ENCODE results near the gene PPM1H.
"Not testable (repeated sequence)": the region's sequence is repeated elsewhere in the genome, so short reads cannot be mapped to it uniquely, and the experiment has no call there.

PPM1H gene

DNA sequence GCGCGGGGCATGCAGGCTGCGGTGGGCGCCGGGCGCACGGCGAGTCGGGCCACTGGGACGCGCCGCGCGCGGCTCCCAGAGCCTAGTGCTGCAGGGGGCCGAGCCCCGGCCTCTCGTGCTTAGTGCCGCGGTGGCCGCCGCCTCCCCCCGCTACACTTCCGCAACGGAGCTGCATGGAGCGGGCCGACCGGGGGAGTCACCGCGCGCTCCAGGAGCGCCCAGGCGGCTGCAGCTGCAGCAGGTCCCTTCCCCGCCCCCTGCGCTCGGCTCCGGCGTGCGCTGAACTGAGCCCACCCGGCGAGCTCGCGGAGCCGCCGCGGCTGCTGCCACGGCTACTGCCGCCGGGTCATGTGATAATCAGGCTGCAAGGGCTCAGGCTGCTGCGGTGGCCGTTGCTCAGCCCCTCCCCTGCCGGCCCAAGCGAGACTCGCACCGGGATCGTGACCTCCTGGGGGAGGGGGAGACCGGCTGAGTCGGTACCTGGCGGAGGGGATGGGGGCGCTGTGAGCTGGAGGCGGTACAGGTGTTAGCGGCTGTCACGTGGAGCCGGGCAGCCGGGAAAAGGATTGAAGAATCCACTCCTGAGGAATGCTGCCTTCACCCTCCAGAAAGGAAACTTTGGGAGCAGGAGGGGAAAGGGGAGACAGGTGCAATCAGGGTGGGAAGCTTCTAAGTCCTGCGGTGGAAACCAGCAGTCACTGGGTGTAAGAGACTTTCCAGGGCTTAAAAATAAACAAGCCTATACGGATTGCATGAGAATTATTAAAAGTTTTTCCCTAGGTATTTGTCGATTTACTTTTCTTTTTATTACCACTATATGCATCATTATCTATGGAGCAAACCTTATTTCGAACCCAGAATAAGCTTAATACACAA is at the start of gene PPM1H:
TSS of gene PPM1H (minus strand) at position 352 of the 876 bp plus-strand sequence. CDS start 414 bp downstream, outside the sequence.
- peaks cover 28% of the 10 kb centered on the region for H3K4me1 Mint-ChIP-seq (ENCODE audit: low read depth)
- peaks cover 15% of the 10 kb centered on the region for H3K27me3 Mint-ChIP-seq
- H3K9me3 Mint-ChIP-seq, result no peaks in the 10 kb centered on the region
- peak within 1 kb of the TSS; percentile 94 for H3K4me3 Mint-ChIP-seq
- intact Hi-C loops (cut with micrococcal nuclease), result loop anchor here (5.0 kb wide), 2 partner anchors 123 to 333 kb away; no protein-coding TSS in a partner anchor
- H3K36me3 Mint-ChIP-seq (ENCODE audit: low read depth), result peaks cover 15% of the 10 kb centered on the region
- peak within 1 kb of the TSS; percentile 83 for H3K27ac Mint-ChIP-seq

DNA sequence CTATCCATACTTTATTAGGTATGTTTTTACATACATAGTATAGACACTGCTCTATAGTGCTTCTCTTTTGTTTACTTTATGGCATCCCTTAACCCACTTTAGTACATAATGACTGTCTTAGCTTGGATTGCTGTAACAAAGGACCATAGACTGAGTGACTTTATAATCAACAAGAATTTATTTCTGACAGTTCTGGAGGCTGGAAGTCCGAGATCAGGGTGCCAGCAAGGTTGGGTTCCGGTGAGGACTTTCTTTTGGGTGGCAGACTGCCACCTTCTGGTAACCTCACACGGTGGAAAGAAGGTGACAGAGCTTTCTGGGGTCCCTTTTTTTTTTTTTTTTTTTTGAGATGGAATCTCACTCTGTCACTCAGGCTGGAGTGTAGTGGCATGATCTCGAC is 48.6 kb upstream of the PPM1H start:
- no peaks in the 10 kb centered on the region for H3K9me3 Mint-ChIP-seq
- no peaks in the 10 kb centered on the region for H3K27me3 Mint-ChIP-seq
- intact Hi-C loops (cut with micrococcal nuclease), result no loop called here
- H3K27ac Mint-ChIP-seq, result no peak overlapping the region
- no peaks in the 10 kb centered on the region for H3K4me1 Mint-ChIP-seq (ENCODE audit: low read depth)
- no peak overlapping the region for H3K4me3 Mint-ChIP-seq
- H3K36me3 Mint-ChIP-seq (ENCODE audit: low read depth), result no peaks in the 10 kb centered on the region

DNA sequence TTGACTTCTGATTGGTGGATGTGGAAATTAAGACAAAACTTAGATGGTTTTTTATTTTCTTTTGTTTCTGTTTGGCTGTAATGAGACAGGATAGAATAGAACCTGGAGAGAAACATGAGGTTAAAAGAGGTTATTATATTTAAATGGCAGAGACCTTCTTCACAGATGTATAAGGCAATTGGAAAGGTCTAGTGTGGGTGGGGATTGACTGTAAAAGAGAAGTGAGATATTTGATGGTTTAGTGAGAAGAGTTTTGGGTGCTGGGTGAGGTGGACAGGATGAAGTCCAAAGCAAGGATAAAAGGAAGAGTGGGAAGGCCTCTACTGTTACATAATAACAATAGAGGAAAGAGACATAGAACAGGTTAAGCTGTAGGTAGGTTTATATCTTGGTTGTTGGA is 43.8 kb upstream of the PPM1H start:
- Mint-ChIP-seq H3K4me3 (no peak overlapping the region), H3K36me3 (ENCODE audit: low read depth) (no peaks in the 10 kb centered on the region), H3K4me1 (ENCODE audit: low read depth) (no peaks in the 10 kb centered on the region), H3K9me3 (no peaks in the 10 kb centered on the region), H3K27ac (no peak overlapping the region), H3K27me3 (no peaks in the 10 kb centered on the region)
- intact Hi-C loops (cut with micrococcal nuclease), result no loop called here

DNA sequence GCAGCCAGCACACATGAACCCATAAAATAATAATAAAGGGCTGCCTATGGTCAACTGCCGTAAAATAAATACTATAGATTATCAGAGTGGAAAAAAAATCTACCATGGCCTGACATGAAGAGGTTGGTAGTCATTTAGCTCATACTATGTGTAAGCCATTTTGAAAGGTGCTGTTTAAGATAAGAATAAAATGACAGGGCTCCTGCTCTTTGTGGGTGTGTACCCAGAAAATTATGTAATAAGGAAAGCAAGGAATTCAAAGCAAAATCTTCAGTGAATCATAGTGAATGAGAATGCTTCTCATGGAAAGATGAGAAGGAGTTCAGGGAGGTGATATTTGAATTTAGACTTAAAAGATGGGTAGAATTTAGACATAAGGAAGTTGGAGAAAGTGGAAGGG is 42.9 kb upstream of the PPM1H start:
- Mint-ChIP-seq H3K27ac (no peak overlapping the region), H3K36me3 (ENCODE audit: low read depth) (no peaks in the 10 kb centered on the region)
- intact Hi-C loops (cut with micrococcal nuclease), result no loop called here

GRCh38 chr12:62977418-62977817 is 42.5 kb upstream of the PPM1H start:
- Mint-ChIP-seq H3K27ac (no peak overlapping the region), H3K9me3 (no peaks in the 10 kb centered on the region), H3K4me1 (ENCODE audit: low read depth) (no peaks in the 10 kb centered on the region), H3K27me3 (no peaks in the 10 kb centered on the region), H3K36me3 (ENCODE audit: low read depth) (no peaks in the 10 kb centered on the region), H3K4me3 (no peak overlapping the region)
- intact Hi-C loops (cut with micrococcal nuclease), result no loop called here

More for the DNA sequence above, 42.9 kb upstream of the PPM1H start:
- Mint-ChIP-seq H3K4me3 (no peak overlapping the region), H3K4me1 (ENCODE audit: low read depth) (no peaks in the 10 kb centered on the region), H3K27me3 (no peaks in the 10 kb centered on the region), H3K9me3 (no peaks in the 10 kb centered on the region)

DNA sequence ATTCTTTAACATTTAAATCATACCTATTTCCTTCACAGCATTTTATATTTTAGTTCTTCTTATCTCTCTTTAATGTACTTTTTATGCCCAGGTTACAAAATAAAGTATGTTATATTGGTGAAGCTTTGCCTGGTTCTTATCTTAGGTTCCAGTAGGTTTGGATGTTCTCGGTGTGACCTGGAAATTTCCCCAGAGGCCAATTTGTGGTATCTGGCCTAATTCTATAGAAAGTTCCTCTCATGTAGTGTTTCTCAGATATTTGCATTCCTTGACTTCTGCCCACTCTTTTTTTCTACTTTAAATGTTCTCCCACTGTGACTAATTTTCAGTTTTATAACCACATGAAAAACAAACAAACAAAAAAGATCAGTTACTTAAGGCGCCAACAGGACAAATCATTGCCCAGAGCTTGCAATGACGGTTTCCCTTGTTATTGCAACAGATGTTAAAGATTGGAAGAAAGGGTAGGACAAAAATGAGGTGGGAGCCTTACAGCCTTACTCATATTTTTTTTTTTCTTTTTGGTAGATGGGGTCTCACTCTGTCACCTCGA is 41.2 kb upstream of the PPM1H start:
- Mint-ChIP-seq H3K27ac (no peak overlapping the region), H3K36me3 (ENCODE audit: low read depth) (no peaks in the 10 kb centered on the region), H3K4me3 (no peak overlapping the region), H3K4me1 (ENCODE audit: low read depth) (no peaks in the 10 kb centered on the region), H3K27me3 (no peaks in the 10 kb centered on the region), H3K9me3 (no peaks in the 10 kb centered on the region)
- intact Hi-C loops (cut with micrococcal nuclease), result no loop called here

GRCh38 chr12:62971769-62972525 is 37.0 kb upstream of the PPM1H start:
- no peaks in the 10 kb centered on the region for H3K9me3 Mint-ChIP-seq
- H3K4me1 Mint-ChIP-seq (ENCODE audit: low read depth), result no peaks in the 10 kb centered on the region
- H3K4me3 Mint-ChIP-seq, result no peak overlapping the region
- no peak overlapping the region for H3K27ac Mint-ChIP-seq
- intact Hi-C loops (cut with micrococcal nuclease), result no loop called here
- no peaks in the 10 kb centered on the region for H3K36me3 Mint-ChIP-seq (ENCODE audit: low read depth)
- H3K27me3 Mint-ChIP-seq, result no peaks in the 10 kb centered on the region

GRCh38 chr12:62969695-62970094 is 34.7 kb upstream of the PPM1H start:
- Mint-ChIP-seq H3K27ac (no peak overlapping the region), H3K36me3 (ENCODE audit: low read depth) (no peaks in the 10 kb centered on the region), H3K4me3 (no peak overlapping the region), H3K27me3 (no peaks in the 10 kb centered on the region), H3K9me3 (no peaks in the 10 kb centered on the region), H3K4me1 (ENCODE audit: low read depth) (no peaks in the 10 kb centered on the region)
- intact Hi-C loops (cut with micrococcal nuclease), result no loop called here

GRCh38 chr12:62967701-62968100 is 32.8 kb upstream of the PPM1H start:
- Mint-ChIP-seq H3K9me3 (peaks cover 3% of the 10 kb centered on the region), H3K36me3 (ENCODE audit: low read depth) (no peaks in the 10 kb centered on the region), H3K4me1 (ENCODE audit: low read depth) (no peaks in the 10 kb centered on the region), H3K27ac (no peak overlapping the region), H3K4me3 (no peak overlapping the region), H3K27me3 (no peaks in the 10 kb centered on the region)
- intact Hi-C loops (cut with micrococcal nuclease), result no loop called here

DNA sequence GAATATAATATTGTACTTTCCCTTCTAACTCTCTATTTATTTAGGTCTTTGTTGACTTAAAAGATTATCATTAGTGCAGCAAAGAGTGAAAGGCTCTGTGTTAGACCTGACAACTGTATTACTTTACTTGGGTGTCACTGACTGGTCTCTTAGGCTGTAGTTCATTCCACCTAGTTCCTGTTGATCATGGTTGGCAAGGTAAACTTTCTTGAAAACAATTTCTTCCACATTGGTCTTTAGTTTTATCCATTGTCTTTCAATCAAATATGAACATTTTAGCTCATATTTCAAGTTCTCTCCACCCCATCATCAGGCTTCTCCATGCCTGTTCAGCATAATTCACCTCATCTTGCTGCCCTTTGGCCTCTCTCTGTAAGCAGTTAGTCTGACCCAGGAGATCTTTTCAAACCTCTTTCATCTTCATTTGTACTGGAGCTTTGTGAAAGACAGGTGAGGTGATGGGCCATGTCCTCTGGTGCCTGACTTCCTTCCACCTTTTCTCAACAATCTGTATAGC is 32.1 kb upstream of the PPM1H start:
- Mint-ChIP-seq H3K27ac (no peak overlapping the region), H3K4me3 (no peak overlapping the region), H3K4me1 (ENCODE audit: low read depth) (no peaks in the 10 kb centered on the region), H3K9me3 (peaks cover 10% of the 10 kb centered on the region), H3K36me3 (ENCODE audit: low read depth) (no peaks in the 10 kb centered on the region), H3K27me3 (no peaks in the 10 kb centered on the region)
- intact Hi-C loops (cut with micrococcal nuclease), result no loop called here

GRCh38 chr12:62966446-62966989 is 31.6 kb upstream of the PPM1H start:
- intact Hi-C loops (cut with micrococcal nuclease); H3K4me3 Mint-ChIP-seq; H3K27ac Mint-ChIP-seq; H3K27me3 Mint-ChIP-seq; H3K4me1 Mint-ChIP-seq (ENCODE audit: low read depth); H3K36me3 Mint-ChIP-seq (ENCODE audit: low read depth): not testable (repeated sequence)
- peaks cover 12% of the 10 kb centered on the region for H3K9me3 Mint-ChIP-seq

DNA sequence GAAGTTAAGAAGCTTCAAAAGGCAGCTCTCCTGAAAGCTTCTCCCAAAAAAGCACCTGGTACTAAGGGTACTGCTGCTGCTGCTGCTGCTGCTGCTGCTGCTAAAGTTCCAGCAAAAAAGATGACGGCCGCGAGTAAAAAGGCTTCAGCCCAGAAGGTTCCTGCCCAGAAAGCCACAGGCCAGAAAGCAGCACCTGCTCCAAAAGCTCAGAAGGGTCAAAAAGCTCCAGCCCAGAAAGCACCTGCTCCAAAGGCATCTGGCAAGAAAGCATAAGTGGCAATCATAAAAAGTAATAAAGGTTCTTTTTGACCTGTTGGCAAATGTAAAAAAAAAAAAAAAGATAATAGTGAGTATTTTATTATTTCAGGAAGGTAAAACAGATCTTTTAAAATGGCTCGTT is 30.8 kb upstream of the PPM1H start:
- H3K4me1 Mint-ChIP-seq (ENCODE audit: low read depth); H3K27ac Mint-ChIP-seq; H3K27me3 Mint-ChIP-seq; H3K4me3 Mint-ChIP-seq; intact Hi-C loops (cut with micrococcal nuclease); H3K36me3 Mint-ChIP-seq (ENCODE audit: low read depth): not testable (repeated sequence)
- peaks cover 12% of the 10 kb centered on the region for H3K9me3 Mint-ChIP-seq

- H3K27me3 Mint-ChIP-seq; H3K27ac Mint-ChIP-seq; H3K4me3 Mint-ChIP-seq; H3K4me1 Mint-ChIP-seq (ENCODE audit: low read depth); H3K36me3 Mint-ChIP-seq (ENCODE audit: low read depth); intact Hi-C loops (cut with micrococcal nuclease): not testable (repeated sequence)
- peaks cover 12% of the 10 kb centered on the region for H3K9me3 Mint-ChIP-seq
Measured at GRCh38 chr12:62965242-62965641, 30.3 kb upstream of the PPM1H start.
